Stimulated activated CD8-positive, alpha-beta memory T cell treated with anti-CD3 and anti-CD28 coated beads, Interleukin-12 subunit alpha, Interleukin-12 subunit beta, amount 100 ng/mL, for 4 hours (primary cell): ENCODE measurements around the gene FRG2.
"Not testable (repeated sequence)": the region's sequence is repeated elsewhere in the genome, so short reads cannot be mapped to it uniquely, and the experiment has no call there.

Experiments
- DNase-seq: peaks from one replicate; pipeline ENCODE4 v3.0.0-alpha.2; 2020; ENCODE audit warnings: low read depth

The FRG2 gene

GRCh38 chr4:190016369-190017289 is 10.4 kb downstream of the FRG2 start:
- DNase-seq, result no peak

DNA sequence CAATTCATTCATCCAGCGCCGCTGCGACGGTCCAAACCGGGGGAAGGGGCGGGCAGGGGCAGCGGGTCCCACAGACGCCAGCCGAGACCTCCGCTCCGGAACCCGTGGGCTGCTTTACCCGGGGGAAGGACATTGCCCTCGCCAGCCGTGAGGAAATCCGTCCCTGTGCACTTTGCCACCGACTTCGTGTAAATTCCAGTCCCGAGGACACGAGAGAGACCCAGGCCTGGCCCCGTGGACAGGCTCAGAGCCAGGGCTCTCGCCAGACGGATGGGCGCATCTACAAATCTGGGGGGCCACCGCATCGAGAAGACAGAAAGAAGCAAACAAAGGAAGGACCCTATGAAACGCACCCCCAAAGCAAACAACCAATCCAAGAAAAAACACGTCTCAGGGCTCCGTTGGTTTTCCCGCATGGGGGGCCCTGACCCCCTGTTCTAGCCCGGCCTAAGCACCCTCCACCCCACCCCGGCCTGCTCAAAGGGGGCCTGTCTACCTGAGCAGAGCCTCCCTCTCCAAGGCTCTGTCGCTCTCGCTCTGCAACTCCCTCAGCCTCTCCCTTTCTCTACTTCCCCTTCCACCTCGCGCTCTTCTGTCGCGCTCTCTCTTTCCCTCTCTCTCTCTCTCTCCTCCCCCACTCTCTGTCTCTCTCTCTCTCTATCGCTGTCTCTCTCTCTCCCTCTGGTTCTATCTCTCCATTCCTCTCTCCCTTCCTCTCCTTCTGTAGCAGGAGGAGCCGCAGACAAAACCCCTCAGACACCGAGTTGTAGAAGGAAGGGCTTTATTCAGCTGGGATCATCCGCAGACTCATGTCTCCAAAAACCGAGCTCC is 11.3 kb downstream of the FRG2 start:
- DNase-seq, result no peak

- DNase-seq, result no peak
These were observed 12.1 kb downstream of the FRG2 start for GRCh38 chr4:190014771-190015537.

- not testable (repeated sequence) for DNase-seq
These were observed 37.1 kb downstream of the FRG2 start for GRCh38 chr4:189989941-189990340.

GRCh38 chr4:189988877-189989431 is 38.1 kb downstream of the FRG2 start:
- no peak for DNase-seq

DNA sequence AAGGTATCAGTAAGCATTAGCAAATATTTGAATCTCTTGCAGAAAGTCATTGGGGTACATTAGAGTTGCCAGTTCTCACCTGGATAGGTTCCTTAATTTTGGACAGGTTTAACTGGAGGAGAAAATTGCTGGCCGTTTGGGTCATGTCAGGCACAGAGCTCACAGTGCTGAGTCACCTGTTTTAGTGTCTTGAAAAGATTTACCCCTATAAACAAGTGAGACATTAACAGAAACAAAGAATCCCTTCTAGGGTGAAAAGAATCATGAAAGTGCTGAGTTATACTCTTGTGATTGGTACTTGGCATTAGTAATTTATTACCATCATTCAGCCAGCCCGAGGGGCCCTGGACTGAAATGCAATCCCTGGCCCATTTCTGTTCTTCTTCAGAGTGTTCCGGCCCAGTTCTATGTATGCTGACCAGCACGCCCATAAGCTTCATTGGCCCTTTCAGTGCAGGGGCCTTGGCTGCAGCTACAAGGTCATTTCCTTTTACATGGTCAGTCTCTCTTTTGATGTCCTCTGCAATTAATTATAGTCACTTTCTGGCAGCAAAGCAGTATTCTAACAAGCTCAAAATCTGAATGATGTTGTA is 41.3 kb downstream of the FRG2 start:
- not testable (repeated sequence) for DNase-seq

DNA sequence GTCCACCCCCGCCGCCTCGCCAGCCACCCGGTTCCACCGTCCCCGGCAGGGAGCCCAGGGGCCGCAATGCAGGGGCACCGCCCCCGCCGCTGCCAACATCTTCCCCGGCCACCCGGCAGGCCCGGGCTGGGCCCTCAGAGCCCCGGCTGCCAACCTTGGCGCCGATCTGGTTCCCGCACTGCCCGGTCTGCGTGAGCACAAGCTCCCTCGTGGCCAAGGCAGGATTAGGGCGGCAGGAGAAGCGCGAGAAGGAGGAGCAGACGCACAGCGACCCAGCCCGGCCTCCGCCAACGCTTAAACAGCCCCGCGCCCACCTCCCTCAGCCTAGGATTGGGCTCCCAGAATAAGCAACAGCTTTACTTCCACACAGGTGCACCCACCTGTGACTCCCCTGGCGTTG is 42.4 kb downstream of the FRG2 start:
- DNase-seq, result not testable (repeated sequence)

DNA sequence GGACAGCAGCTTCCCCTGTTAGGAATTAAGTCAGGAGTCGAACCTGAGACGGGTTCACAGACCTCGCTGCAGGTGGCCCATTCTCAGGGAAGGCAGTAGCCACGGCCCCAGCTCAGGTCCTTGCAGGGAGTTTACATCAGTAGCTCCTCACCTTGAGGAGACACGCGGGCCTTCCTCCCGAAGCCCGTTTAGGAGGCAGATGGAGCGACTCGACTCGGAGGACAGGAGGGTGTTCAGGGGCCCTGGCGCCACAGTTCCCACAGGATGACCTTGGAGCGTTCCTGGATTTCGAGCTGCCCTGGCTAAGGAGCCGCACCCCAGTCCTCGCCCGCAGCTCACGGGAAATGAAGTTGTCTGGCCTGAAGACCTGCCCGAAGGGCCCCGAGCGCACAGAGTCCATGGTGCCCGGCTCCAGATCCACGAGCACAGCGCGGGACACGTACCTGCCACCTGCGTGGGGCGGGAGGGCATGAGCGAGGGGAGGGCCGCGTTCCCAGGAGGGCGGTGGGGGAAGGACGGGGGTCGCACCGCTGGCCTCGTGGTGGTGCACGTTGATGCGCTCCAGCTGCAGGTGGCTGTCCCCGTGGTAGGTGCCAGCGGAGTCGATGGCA is 43.0 kb downstream of the FRG2 start:
- not testable (repeated sequence) for DNase-seq

DNA sequence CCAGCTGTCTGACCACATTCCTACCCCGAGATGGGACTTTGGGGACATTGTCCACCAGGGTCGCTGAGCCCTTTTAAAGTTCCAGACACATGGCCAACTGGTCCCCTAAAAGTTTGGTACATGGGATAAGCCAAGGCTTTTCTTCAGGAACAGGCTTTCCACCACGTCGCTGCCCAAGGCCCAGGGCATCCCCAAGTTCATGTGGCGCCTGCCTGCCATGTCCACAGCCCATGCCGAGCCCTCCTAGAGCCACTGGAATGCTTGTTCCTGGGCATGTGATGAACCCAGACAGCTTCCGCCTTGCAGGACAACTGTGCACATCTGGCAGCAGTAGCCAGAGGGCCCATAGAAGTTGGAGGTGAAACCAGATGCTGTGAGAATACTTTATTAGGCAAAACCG is 45.1 kb downstream of the FRG2 start:
- no peak for DNase-seq

GRCh38 chr4:189980292-189980691 is 46.8 kb downstream of the FRG2 start:
- DNase-seq, result not testable (repeated sequence)

- no peak for DNase-seq
These were observed 47.6 kb downstream of the FRG2 start for GRCh38 chr4:189979196-189980047.
